Measurements from ENCODE around the gene SRRD.

DNA sequence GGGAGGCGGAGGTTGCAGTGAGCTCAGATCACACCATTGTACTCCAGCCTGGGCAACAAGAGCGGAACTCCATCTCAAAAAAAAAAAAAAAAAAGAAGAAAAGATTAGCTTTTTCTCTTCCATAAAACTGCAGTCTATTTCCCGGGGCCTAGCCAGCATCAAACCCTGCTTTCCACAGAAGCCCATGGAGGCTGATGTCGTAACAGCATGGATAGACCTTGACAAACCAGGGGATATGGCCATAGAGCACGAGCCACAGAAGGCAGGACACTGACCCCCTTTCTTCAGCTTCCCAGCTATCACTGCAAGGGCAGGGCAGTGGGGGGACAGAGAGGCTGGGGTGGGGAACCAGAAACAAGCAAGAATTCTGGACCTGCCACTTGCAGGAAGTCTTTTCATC, 21.6 kb upstream of the SRRD start:
- TF ChIP-seq EZH2 (IDR thresholded peaks at IDR 0.05; ENCODE audit: insufficient read depth, poor library complexity, severe bottlenecking) (no peak), EZH2phosphoT487 (IDR thresholded peaks at IDR 0.05; ENCODE audit: insufficient read depth, low read depth) (no peak)
